ENCODE results near the gene IDE.

DNA sequence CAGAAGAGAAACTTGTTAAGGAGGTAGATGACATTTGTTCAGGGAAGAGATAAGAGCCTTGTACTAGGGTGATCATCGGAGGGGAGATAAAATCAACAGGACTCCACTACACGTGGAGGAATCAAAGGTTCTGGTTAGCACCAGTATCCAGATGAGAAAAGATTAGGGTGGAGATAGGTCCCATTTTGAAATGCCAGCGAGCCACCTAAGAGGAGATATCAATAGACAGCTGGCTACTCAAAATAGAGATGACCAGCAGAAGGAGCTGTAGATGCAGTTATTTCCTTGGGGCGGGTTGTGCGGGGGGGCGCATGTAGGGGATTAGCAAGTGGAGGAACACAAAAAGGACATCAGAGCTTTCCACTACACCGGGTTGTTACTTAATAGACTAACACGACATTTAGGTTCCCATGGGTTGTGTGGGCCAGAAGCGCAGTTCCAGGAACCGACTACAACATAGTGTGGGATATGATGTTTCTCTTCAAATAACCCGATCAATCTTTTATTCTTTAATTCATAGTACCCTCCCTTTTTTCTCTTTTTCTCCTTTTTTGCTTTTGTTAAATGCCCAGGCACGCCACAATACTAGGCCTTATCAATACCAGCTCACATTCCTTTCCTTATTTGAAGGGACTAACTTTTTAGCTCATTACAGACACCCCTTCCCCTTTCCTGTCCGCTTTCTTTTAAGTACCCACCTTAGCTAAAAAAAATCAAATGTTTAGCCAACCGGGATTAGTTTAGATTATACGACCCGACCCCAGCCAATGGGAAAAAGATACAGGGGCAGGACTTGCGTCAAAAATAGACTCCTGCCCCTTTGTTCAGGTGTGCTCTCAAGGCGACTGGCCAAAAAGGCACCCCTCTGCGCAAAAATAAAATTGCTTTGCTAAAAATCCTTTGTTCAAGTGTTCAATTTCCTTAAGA lies 17.0 kb upstream of the IDE start:
- TF ChIP-seq, protein P1, sequence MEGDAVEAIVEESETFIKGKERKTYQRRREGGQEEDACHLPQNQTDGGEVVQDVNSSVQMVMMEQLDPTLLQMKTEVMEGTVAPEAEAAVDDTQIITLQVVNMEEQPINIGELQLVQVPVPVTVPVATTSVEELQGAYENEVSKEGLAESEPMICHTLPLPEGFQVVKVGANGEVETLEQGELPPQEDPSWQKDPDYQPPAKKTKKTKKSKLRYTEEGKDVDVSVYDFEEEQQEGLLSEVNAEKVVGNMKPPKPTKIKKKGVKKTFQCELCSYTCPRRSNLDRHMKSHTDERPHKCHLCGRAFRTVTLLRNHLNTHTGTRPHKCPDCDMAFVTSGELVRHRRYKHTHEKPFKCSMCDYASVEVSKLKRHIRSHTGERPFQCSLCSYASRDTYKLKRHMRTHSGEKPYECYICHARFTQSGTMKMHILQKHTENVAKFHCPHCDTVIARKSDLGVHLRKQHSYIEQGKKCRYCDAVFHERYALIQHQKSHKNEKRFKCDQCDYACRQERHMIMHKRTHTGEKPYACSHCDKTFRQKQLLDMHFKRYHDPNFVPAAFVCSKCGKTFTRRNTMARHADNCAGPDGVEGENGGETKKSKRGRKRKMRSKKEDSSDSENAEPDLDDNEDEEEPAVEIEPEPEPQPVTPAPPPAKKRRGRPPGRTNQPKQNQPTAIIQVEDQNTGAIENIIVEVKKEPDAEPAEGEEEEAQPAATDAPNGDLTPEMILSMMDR (conservative IDR thresholded peaks at IDR 0.05 in 1 of 2, IDR thresholded peaks at IDR 0.05 in 1 of 2; ENCODE audit: extremely low read depth in 1 of 2, insufficient read depth in 1 of 2, low read depth in 1 of 2, low read length in 2 of 2): peak; percentile 33 to 55
- TF ChIP-seq EZH2 (IDR thresholded peaks at IDR 0.05; ENCODE audit: borderline replicate concordance, low read length): no peak
